PC-9 (cell line): ENCODE results near the gene SLC38A8.

Source experiments
- EZH2 ChIP-seq: fragments of 200-600 bp; sonication (generic); IDR thresholded peaks from 2 replicates; pipeline ENCODE4 v1.8.0; 2017; ENCODE audit warnings: antibody characterized with exemption, low read depth
- TF ChIP-seq, protein P1 (sequence below): fragments of 200-600 bp; sonication (generic); conservative IDR thresholded peaks from 2 replicates; pipeline ENCODE4 v1.6.1; 2017; ENCODE audit warnings: mixed run types, antibody characterized with exemption, mild to moderate bottlenecking, moderate library complexity

DNA sequence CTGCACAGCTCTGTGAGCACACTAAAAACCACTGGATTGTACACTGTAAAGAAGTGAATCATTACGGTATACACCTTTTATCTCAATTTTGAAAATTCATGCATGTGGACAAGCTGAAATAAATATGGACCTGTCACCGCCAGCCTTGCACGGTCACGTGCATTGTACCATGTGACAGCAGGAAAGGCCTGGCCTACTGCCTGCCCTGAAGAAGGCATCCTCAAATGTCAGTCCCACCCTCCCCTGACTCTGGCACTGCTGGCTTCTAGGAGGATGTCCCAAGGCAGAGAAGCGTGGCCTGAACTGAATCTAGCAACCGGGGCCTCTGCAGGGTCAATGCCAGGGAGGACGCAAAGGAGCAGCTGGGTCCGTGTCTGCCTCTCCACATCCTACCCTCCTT, 34.6 kb downstream of the SLC38A8 start:
- TF ChIP-seq, protein P1, sequence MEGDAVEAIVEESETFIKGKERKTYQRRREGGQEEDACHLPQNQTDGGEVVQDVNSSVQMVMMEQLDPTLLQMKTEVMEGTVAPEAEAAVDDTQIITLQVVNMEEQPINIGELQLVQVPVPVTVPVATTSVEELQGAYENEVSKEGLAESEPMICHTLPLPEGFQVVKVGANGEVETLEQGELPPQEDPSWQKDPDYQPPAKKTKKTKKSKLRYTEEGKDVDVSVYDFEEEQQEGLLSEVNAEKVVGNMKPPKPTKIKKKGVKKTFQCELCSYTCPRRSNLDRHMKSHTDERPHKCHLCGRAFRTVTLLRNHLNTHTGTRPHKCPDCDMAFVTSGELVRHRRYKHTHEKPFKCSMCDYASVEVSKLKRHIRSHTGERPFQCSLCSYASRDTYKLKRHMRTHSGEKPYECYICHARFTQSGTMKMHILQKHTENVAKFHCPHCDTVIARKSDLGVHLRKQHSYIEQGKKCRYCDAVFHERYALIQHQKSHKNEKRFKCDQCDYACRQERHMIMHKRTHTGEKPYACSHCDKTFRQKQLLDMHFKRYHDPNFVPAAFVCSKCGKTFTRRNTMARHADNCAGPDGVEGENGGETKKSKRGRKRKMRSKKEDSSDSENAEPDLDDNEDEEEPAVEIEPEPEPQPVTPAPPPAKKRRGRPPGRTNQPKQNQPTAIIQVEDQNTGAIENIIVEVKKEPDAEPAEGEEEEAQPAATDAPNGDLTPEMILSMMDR: no peak
- TF ChIP-seq EZH2: no peak
